Panc1 (cell line): ENCODE results near the gene CUL9. TPM values are rescaled to one million over a fixed set of nuclear protein-coding genes. Genes with fewer than 3 reads are reported as not detected.

Source experiments
- ATAC-seq: fragments of 200-7000 bp; cut with Tn5 transposase; 2 replicates; pipeline ENCODE4 v1.9.1; 2020; ENCODE audit warnings: mild to moderate bottlenecking, moderate library complexity
- BruUV-seq: library from RNA; stranded (reverse); fragments of 400-500 nt; replicated peaks from 2 replicates; lab custom pipeline; 2021; lab: Mats Ljungman, UMichigan
- CTCF ChIA-PET: fragments of 300-600 bp; sonication (Branson Sonifier 250); formaldehyde crosslinking; loops from one replicate; lab custom pipeline; 2022; ENCODE audit warnings: antibody characterized with exemption; lab: Charles Lee
- POLR2A ChIA-PET: fragments of 300-600 bp; sonication (Branson Sonifier 250); formaldehyde crosslinking; loops from one replicate; lab custom pipeline; 2022; ENCODE audit warnings: antibody characterized with exemption; lab: Charles Lee
- DNase-seq: peaks from one replicate; pipeline ENCODE4 v3.0.0-alpha.2; 2010; ENCODE audit warnings: low read depth, low spot score
- H3K27ac ChIP-seq: 2 replicates; pipeline ENCODE4 v1.5.1; 2011; ENCODE audit warnings: mild to moderate bottlenecking, low read length, inconsistent platforms
- H3K27me3 ChIP-seq: fragments of 200-500 bp; sonication (Bioruptor generic); 2 replicates; pipeline ENCODE4 v1.6.0; 2014; ENCODE audit warnings: low read length, inconsistent platforms; ENCODE audit not compliant: control insufficient read depth, insufficient read depth
- H3K36me3 ChIP-seq: fragments of 200-500 bp; sonication (Bioruptor generic); 2 replicates; pipeline ENCODE4 v1.5.1; 2014; ENCODE audit warnings: inconsistent platforms, mild to moderate bottlenecking, low read length, moderate library complexity; ENCODE audit not compliant: control insufficient read depth, insufficient read depth
- H3K4me1 ChIP-seq: 2 replicates; pipeline ENCODE4 v1.5.1; 2011; ENCODE audit warnings: inconsistent platforms, mild to moderate bottlenecking, low read length, moderate library complexity; ENCODE audit not compliant: control insufficient read depth, insufficient read depth
- H3K4me3 ChIP-seq, 2 experiments: 2 replicates each; pipeline ENCODE4 v1.5.1; 2011 to 2012; ENCODE audit warnings: low read depth in 2 of 2, low read length in 2 of 2, mild to moderate bottlenecking in 2 of 2, inconsistent platforms in 1 of 2, moderate library complexity in 1 of 2
- H3K9me3 ChIP-seq: fragments of 200-500 bp; sonication (Bioruptor generic); 2 replicates; pipeline ENCODE4 v1.5.1; 2014; ENCODE audit warnings: low read depth, mild to moderate bottlenecking, inconsistent platforms, low read length, moderate library complexity; ENCODE audit not compliant: control insufficient read depth, insufficient read depth
- CTCF ChIP-seq: fragments of 450-650 bp; IDR thresholded peaks from 2 replicates; pipeline ENCODE4 v1.5.1; 2017; ENCODE audit warnings: mild to moderate bottlenecking
- POLR2AphosphoS5 ChIP-seq: IDR thresholded peaks from 2 replicates; pipeline ENCODE4 v1.6.1; 2012; ENCODE audit warnings: mild to moderate bottlenecking, low read depth, low read length, moderate library complexity
- SIN3A ChIP-seq: IDR thresholded peaks from 2 replicates; pipeline ENCODE4 v1.6.1; 2012; ENCODE audit warnings: low read depth, mild to moderate bottlenecking, low read length, moderate library complexity, borderline replicate concordance; ENCODE audit not compliant: insufficient read depth
- TCF7L2 ChIP-seq: IDR thresholded peaks from 2 replicates; pipeline ENCODE4 v1.6.1; 2011; ENCODE audit warnings: mild to moderate bottlenecking, low read depth, low read length, inconsistent platforms
- in situ Hi-C: cut with HindIII; loops from 2 replicates; pipeline ENCODE4 v1.10.0; 2016; ENCODE audit warnings: low sequenced_read_pairs, low pct_unique_long_range_greater_than_20kb
- intact Hi-C: fragments of 100-400 bp; cut with micrococcal nuclease; formaldehyde crosslinking; loops from one replicate; pipeline ENCODE4 v1.10.0; 2022; ENCODE audit not compliant: unreplicated experiment
- total RNA-seq: library from RNA; stranded (reverse); gene quantifications from one replicate; pipeline ENCODE4 v1.2.1, GENCODE V29; 2021; ENCODE audit not compliant: unreplicated experiment
- TF ChIP-seq, protein P1 (sequence below), 2 experiments: IDR thresholded peaks; 2 replicates each; pipeline ENCODE4 v1.6.1; 2011 to 2012; ENCODE audit warnings: low read depth in 2 of 2, control low read depth in 1 of 2, low read length in 1 of 2, mild to moderate bottlenecking in 1 of 2, moderate library complexity in 1 of 2; ENCODE audit not compliant: insufficient read depth in 1 of 2

Gene CUL9
- total RNA-seq, 1 experiment from 2014 or later = 54.3 TPM

DNA sequence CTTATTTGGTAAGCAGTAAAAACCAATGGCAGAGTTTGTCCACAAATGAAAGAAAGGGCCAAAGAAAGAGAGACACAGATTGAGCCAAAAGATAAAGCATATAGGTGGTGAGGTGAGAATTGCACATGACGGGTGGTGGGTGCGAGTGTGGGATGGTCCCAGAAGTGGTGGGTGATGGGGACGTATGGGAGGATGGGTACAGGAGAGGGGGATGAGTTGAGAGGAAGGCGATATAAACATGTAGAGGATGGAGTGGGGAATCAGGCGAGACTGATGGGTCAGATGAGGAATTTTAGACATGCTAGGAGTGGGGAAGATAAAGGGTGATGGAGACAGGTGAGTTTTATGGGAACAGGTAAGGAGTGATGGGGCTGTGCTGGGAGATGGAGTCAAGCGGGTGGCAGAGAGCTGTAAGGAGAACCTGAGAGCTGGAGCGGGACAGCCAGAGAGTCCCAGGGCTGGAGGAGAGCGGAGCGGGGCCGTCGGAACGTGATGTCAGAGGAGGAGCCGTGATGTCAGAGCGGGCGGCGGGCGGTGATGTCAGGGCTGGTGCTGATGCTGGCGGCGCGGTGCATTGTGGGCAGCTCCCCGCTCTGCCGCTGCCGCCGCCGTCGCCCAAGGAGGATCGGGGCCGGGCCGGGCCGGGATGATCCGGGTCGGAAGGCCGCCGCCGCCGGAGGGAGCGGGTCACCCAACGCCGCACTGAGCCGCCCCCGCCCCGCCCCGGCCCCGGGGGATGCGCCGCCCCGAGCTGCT, 61.1 kb downstream of the CUL9 start, which contains the start of gene TTBK1:
Gene TTBK1 (plus strand): TSS at position 574 of the 756 bp plus-strand sequence. CDS start 3,180 bp downstream, outside the sequence.
- Histone ChIP-seq H3K36me3 (no peaks in the 10 kb centered on the region), H3K27ac (no peak within 1 kb of the TSS), H3K27me3 (peaks cover 29% of the 10 kb centered on the region), H3K9me3 (no peaks in the 10 kb centered on the region), H3K4me3 (no peak within 1 kb of the TSS; a peak in 1 of 4 replicates), H3K4me1 (peaks cover 9% of the 10 kb centered on the region)
- TF ChIP-seq, protein P1, sequence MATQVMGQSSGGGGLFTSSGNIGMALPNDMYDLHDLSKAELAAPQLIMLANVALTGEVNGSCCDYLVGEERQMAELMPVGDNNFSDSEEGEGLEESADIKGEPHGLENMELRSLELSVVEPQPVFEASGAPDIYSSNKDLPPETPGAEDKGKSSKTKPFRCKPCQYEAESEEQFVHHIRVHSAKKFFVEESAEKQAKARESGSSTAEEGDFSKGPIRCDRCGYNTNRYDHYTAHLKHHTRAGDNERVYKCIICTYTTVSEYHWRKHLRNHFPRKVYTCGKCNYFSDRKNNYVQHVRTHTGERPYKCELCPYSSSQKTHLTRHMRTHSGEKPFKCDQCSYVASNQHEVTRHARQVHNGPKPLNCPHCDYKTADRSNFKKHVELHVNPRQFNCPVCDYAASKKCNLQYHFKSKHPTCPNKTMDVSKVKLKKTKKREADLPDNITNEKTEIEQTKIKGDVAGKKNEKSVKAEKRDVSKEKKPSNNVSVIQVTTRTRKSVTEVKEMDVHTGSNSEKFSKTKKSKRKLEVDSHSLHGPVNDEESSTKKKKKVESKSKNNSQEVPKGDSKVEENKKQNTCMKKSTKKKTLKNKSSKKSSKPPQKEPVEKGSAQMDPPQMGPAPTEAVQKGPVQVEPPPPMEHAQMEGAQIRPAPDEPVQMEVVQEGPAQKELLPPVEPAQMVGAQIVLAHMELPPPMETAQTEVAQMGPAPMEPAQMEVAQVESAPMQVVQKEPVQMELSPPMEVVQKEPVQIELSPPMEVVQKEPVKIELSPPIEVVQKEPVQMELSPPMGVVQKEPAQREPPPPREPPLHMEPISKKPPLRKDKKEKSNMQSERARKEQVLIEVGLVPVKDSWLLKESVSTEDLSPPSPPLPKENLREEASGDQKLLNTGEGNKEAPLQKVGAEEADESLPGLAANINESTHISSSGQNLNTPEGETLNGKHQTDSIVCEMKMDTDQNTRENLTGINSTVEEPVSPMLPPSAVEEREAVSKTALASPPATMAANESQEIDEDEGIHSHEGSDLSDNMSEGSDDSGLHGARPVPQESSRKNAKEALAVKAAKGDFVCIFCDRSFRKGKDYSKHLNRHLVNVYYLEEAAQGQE (IDR thresholded peaks at IDR 0.05; ENCODE audit: insufficient read depth in 1 of 2, low read depth in 2 of 2, low read length in 1 of 2) = no peak
- TF ChIP-seq SIN3A (no peak), POLR2AphosphoS5 (no peak), TCF7L2 (no peak), CTCF (no peak)
- no peak for ATAC-seq
- intact Hi-C loops = no loop called here
- no TSS peak for BruUV-seq
- CTCF ChIA-PET = no interaction called here
- in situ Hi-C loops = no loop called here
- POLR2A ChIA-PET = no interaction called here
- DNase-seq = no peak

- no peak for TF ChIP-seq CTCF
- no peak for TF ChIP-seq SIN3A
- TF ChIP-seq POLR2AphosphoS5 = no peak
- no peak for TF ChIP-seq TCF7L2
- TF ChIP-seq, protein P1 (IDR thresholded peaks at IDR 0.05; ENCODE audit: insufficient read depth in 1 of 2, low read depth in 2 of 2, low read length in 1 of 2) = no peak
- no peaks in the 10 kb centered on the region for H3K36me3 ChIP-seq
- POLR2A ChIA-PET = no interaction called here
- H3K4me3 ChIP-seq = no peak overlapping the region; a peak in 1 of 4 replicates
- in situ Hi-C loops (no loop called here), intact Hi-C loops (no loop called here)
- DNase-seq (no peak), ATAC-seq (peak; percentile 39; the same call in 1 of the 2 replicates)
- H3K4me1 ChIP-seq = peaks cover 9% of the 10 kb centered on the region
- CTCF ChIA-PET = no interaction called here
- H3K27ac ChIP-seq = no peak overlapping the region
- H3K27me3 ChIP-seq = peaks cover 29% of the 10 kb centered on the region
- BruUV-seq = no TSS peak
- no peaks in the 10 kb centered on the region for H3K9me3 ChIP-seq
Observed at GRCh38 chr6:43243664-43244321, 61.8 kb downstream of the CUL9 start.
